ENCODE measurements around the gene CHD1. TPM values are rescaled to one million over a fixed set of nuclear protein-coding genes. Genes with fewer than 3 reads are reported as not detected.
A peak's percentile ranks its signal among the peaks of the same experiment; 100 is the strongest.

Gene CHD1
- total and polyA plus RNA-seq, 2 of the 13 experiments (the other 11 are each of a cell fraction or from before 2014, with no cell fraction given) = 22.8 to 55.9 TPM

DNA sequence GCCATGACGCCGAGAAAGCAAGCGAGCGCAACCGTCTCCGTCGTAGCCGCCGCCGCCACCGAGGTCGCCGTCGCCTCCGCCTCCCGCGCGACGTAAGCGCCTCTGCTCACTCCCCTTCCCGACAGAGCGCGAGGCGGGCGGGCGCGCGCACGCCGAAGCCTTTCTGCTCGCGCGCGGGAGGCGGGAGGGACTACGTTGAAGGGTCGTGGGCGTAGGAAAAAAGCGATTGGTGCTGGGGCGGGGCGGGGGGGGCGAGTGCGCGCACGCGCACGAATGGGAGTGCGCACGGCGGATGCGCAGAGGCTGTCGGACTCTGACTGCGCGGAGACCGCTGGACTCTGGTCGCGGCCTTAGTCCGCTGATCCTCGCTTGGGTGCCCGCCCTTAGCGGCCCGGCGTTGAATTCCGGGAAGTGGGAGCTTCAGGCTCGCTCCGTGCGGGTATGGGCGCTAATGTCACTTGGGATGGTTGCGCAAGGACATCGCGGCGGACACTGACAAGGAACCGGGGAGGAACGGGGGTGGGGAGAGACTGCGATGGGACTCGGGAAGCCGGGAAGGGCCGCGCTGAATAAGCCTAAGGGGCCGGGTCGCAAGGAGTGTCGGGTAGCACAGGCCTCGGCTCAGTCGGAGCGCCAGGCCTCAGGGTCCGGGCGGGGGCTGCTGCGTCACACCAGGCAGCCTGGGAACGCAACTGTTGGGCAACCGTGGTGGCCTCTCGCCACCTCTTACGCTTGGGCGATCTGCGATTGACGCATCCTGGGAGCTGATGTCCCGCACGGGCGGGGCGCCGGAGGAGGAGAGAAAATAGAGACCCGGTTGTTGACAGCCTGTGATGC is at the start of gene CHD1 (continued):
- TF ChIP-seq NR2F1 (CRISPR knock-in tag; IDR thresholded peaks at IDR 0.05) (peak in 1 of 2 experiments; percentile 65; a peak in 1 of 4 replicates), ELF3 (CRISPR knock-in tag; IDR thresholded peaks at IDR 0.05) (peak; percentile 55), CENPT (CRISPR knock-in tag; IDR thresholded peaks at IDR 0.05; ENCODE audit: low read depth) (peak; percentile 56), SRF (IDR thresholded peaks at IDR 0.05; ENCODE audit: low read depth, low read length) (no peak), ZNF256 (CRISPR knock-in tag; conservative IDR thresholded peaks at IDR 0.05) (no peak; the same call in 1 of the 2 replicates), ADNP (CRISPR knock-in tag; IDR thresholded peaks at IDR 0.05) (no peak), YY1 (IDR thresholded peaks at IDR 0.05; ENCODE audit: insufficient read depth, insufficient replicate concordance, low read depth, low read length) (peak; percentile 91), ZNF589 (CRISPR knock-in tag; conservative IDR thresholded peaks at IDR 0.05) (peak; percentile 92), ZNF230 (CRISPR knock-in tag; IDR thresholded peaks at IDR 0.05) (peak; percentile 84; the same call in 1 of the 2 replicates), MAFF (IDR thresholded peaks at IDR 0.05; ENCODE audit: low read depth, low read length) (no peak), EHMT2 (IDR thresholded peaks at IDR 0.05; ENCODE audit: borderline replicate concordance, low read depth, low read length) (no peak), ZMYM3 (CRISPR knock-in tag; IDR thresholded peaks at IDR 0.05) (peak; percentile 31; the same call in 1 of the 2 replicates), TBX3 (IDR thresholded peaks at IDR 0.05; ENCODE audit: borderline replicate concordance) (peak; percentile 82; the same call in 1 of the 2 replicates)
- TF ChIP-seq, protein P1, sequence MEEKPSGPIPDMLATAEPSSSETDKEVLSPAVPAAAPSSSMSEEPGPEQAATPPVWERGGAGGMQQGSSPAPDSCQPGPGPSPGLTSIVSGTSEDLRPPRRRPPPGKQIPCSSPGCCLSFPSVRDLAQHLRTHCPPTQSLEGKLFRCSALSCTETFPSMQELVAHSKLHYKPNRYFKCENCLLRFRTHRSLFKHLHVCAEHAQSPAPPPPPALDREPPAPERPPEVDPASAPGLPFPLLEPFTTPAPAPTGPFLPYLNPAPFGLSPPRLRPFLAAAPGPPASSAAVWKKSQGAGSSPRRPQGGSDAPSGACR (CRISPR knock-in tag; IDR thresholded peaks at IDR 0.05) = peak; percentile 96
- TF ChIP-seq, protein P2, sequence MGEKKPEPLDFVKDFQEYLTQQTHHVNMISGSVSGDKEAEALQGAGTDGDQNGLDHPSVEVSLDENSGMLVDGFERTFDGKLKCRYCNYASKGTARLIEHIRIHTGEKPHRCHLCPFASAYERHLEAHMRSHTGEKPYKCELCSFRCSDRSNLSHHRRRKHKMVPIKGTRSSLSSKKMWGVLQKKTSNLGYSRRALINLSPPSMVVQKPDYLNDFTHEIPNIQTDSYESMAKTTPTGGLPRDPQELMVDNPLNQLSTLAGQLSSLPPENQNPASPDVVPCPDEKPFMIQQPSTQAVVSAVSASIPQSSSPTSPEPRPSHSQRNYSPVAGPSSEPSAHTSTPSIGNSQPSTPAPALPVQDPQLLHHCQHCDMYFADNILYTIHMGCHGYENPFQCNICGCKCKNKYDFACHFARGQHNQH (CRISPR knock-in tag; IDR thresholded peaks at IDR 0.05) = peak; percentile 86
- TF ChIP-seq, protein P3, sequence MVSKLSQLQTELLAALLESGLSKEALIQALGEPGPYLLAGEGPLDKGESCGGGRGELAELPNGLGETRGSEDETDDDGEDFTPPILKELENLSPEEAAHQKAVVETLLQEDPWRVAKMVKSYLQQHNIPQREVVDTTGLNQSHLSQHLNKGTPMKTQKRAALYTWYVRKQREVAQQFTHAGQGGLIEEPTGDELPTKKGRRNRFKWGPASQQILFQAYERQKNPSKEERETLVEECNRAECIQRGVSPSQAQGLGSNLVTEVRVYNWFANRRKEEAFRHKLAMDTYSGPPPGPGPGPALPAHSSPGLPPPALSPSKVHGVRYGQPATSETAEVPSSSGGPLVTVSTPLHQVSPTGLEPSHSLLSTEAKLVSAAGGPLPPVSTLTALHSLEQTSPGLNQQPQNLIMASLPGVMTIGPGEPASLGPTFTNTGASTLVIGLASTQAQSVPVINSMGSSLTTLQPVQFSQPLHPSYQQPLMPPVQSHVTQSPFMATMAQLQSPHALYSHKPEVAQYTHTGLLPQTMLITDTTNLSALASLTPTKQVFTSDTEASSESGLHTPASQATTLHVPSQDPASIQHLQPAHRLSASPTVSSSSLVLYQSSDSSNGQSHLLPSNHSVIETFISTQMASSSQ (IDR thresholded peaks at IDR 0.05; ENCODE audit: low read depth) = no peak
- TF ChIP-seq, protein P3 (CRISPR knock-in tag; IDR thresholded peaks at IDR 0.05; ENCODE audit: borderline replicate concordance) = peak; percentile 67; the same call in 1 of the 2 replicates
- TF ChIP-seq, protein P4, sequence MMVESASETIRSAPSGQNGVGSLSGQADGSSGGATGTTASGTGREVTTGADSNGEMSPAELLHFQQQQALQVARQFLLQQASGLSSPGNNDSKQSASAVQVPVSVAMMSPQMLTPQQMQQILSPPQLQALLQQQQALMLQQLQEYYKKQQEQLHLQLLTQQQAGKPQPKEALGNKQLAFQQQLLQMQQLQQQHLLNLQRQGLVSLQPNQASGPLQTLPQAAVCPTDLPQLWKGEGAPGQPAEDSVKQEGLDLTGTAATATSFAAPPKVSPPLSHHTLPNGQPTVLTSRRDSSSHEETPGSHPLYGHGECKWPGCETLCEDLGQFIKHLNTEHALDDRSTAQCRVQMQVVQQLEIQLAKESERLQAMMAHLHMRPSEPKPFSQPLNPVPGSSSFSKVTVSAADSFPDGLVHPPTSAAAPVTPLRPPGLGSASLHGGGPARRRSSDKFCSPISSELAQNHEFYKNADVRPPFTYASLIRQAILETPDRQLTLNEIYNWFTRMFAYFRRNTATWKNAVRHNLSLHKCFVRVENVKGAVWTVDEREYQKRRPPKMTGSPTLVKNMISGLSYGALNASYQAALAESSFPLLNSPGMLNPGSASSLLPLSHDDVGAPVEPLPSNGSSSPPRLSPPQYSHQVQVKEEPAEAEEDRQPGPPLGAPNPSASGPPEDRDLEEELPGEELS (CRISPR knock-in tag; IDR thresholded peaks at IDR 0.05) = peak; percentile 64; the same call in 1 of the 2 replicates
- TF ChIP-seq, protein P5, sequence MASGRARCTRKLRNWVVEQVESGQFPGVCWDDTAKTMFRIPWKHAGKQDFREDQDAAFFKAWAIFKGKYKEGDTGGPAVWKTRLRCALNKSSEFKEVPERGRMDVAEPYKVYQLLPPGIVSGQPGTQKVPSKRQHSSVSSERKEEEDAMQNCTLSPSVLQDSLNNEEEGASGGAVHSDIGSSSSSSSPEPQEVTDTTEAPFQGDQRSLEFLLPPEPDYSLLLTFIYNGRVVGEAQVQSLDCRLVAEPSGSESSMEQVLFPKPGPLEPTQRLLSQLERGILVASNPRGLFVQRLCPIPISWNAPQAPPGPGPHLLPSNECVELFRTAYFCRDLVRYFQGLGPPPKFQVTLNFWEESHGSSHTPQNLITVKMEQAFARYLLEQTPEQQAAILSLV (CRISPR knock-in tag; IDR thresholded peaks at IDR 0.05; ENCODE audit: borderline replicate concordance) = peak; percentile 34; the same call in 1 of the 2 replicates

Data from HepG2 (cell line).